HUDEP-2 (cell line): Measurements from ENCODE around the gene CFAP77.

Experiments
- DNase-seq, 76 experiments: peaks; one replicate each; lab custom pipeline; 2025; ENCODE audit not compliant: unreplicated experiment in 76 of 76; lab: John Stamatoyannopoulos, UW

The CFAP77 gene

GRCh38 chr9:132447346-132447745, 37.3 kb downstream of the CFAP77 start:
- no peak for DNase-seq

- no peak for DNase-seq
Measured at GRCh38 chr9:132447902-132448301, 37.9 kb downstream of the CFAP77 start.

GRCh38 chr9:132451276-132451675, 41.3 kb downstream of the CFAP77 start:
- DNase-seq: no peak

- no peak for DNase-seq
Measured at GRCh38 chr9:132456241-132456640, 46.2 kb downstream of the CFAP77 start.

- no peak for DNase-seq
Measured at GRCh38 chr9:132457504-132458236, 47.7 kb downstream of the CFAP77 start.

GRCh38 chr9:132458432-132458831, 48.4 kb downstream of the CFAP77 start:
- DNase-seq: no peak

GRCh38 chr9:132459661-132460060, 49.6 kb downstream of the CFAP77 start:
- DNase-seq: no peak

GRCh38 chr9:132460240-132460639, 50.2 kb downstream of the CFAP77 start:
- no peak for DNase-seq

- DNase-seq: no peak
Measured at GRCh38 chr9:132461281-132461896, 51.4 kb downstream of the CFAP77 start.

- DNase-seq: no peak
Measured at GRCh38 chr9:132461971-132462370, 52.0 kb downstream of the CFAP77 start.

- DNase-seq: no peak
Measured at GRCh38 chr9:132464547-132464946, 54.5 kb downstream of the CFAP77 start.

- no peak for DNase-seq
Measured at GRCh38 chr9:132465131-132465635, 55.2 kb downstream of the CFAP77 start.

- no peak for DNase-seq
Measured at GRCh38 chr9:132472199-132472598, 62.2 kb downstream of the CFAP77 start.

- DNase-seq: no peak
Measured at GRCh38 chr9:132472599-132472998, 62.6 kb downstream of the CFAP77 start.

GRCh38 chr9:132474253-132474652, 64.2 kb downstream of the CFAP77 start:
- DNase-seq: no peak

- no peak for DNase-seq
Measured at GRCh38 chr9:132478353-132479050, 68.5 kb downstream of the CFAP77 start.

- no peak for DNase-seq
Measured at GRCh38 chr9:132479733-132480132, 69.7 kb downstream of the CFAP77 start.

GRCh38 chr9:132481053-132481849, 71.2 kb downstream of the CFAP77 start:
- DNase-seq: no peak

GRCh38 chr9:132482196-132482813, 72.3 kb downstream of the CFAP77 start:
- no peak for DNase-seq

- DNase-seq: no peak
Measured at GRCh38 chr9:132485393-132485792, 75.4 kb downstream of the CFAP77 start.
